GM12874 (cell line): ENCODE results near the gene FIG4.

Experiments used
- CTCF ChIP-seq: IDR thresholded peaks from 2 replicates; pipeline ENCODE4 v1.5.1; 2011; ENCODE audit warnings: low read depth, mild to moderate bottlenecking, control low read depth, low read length, moderate library complexity; ENCODE audit not compliant: insufficient read depth

Gene FIG4

GRCh38 chr6:109804020-109804419 is 112.9 kb downstream of the FIG4 start:
- TF ChIP-seq CTCF = no peak

GRCh38 chr6:109807881-109808280 is 116.8 kb downstream of the FIG4 start:
- no peak for TF ChIP-seq CTCF

GRCh38 chr6:109808837-109809236 is 117.7 kb downstream of the FIG4 start:
- TF ChIP-seq CTCF = no peak

GRCh38 chr6:109815054-109815453 is 124.0 kb downstream of the FIG4 start:
- TF ChIP-seq CTCF = no peak

GRCh38 chr6:109816452-109817374 is 125.6 kb downstream of the FIG4 start:
- TF ChIP-seq CTCF = no peak

- no peak for TF ChIP-seq CTCF
Measured at GRCh38 chr6:109820706-109821350, 129.7 kb downstream of the FIG4 start.

- TF ChIP-seq CTCF = no peak
Measured at GRCh38 chr6:109821428-109821827, 130.3 kb downstream of the FIG4 start.
